Stimulated activated CD4-positive, alpha-beta T cell treated with anti-CD3 and anti-CD28 coated beads, Interleukin-4, amount 100 ng/mL, for 48 hours (primary cell): ENCODE results near the gene ADAMTS8.

ENCODE experiments used
- DNase-seq, 2 donors: peaks; one replicate each; pipeline ENCODE4 v3.0.0-alpha.2; 2020; ENCODE audit warnings: low read depth in 2 of 2

Gene ADAMTS8

DNA sequence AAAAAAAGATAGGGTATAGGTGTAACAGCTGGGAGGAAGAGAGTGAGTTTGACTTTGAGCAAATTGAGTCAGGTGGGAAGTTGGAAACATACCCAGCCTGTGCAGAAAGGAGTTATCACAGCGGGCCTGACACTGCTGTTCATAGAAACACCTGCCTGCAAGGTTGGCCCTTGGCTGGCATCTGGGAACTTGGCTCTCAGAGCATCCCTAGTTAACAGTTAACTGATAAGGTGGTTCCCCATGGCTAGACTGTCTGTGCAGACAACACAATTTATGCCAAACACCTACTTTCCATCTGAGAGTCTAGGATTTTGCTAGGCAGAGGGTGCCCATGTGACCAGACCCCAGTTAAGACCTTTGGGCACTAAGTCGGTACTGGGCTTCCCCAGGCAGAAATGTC lies 31.4 kb downstream of the ADAMTS8 start:
- DNase-seq: no peak

DNA sequence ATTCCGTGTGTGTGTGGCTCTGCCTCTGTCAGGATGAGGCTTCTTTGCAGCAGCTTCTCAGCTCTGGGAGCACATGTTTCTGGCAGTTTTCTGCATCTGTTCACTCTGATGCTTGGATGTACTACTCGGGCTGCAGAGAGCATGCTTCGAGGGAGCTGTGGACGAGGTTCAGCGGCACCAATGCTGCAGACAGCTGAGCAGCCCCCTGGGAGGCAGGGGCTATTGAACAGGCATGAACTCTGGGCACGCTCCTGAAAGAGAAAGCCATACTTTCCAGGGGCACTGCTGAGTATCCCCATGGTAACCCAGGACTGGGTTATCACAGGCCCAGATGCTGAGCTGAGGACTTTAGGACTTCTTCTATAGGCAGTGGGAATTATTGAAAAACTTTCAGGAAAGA lies 33.8 kb downstream of the ADAMTS8 start:
- no peak for DNase-seq

DNA sequence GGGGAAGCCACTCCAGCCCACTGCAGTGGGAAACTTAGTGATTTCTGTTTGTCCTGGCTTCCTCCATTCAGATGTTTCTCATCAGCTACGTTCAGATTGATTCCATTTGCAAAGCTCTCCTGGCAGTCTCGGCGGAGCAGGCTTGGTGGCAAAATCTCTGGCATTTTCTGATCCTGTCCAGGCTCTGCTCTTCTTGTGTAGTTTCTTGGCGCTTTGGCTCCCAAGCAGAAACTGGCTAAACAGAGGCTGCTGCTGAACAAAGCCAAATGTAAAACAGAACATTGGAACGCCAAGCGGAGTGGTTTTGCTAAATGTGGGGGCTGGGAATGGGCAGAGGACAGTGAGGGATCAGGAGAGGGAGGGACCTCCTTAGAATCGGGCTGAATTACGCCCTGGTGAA lies 36.7 kb downstream of the ADAMTS8 start:
- no peak for DNase-seq

DNA sequence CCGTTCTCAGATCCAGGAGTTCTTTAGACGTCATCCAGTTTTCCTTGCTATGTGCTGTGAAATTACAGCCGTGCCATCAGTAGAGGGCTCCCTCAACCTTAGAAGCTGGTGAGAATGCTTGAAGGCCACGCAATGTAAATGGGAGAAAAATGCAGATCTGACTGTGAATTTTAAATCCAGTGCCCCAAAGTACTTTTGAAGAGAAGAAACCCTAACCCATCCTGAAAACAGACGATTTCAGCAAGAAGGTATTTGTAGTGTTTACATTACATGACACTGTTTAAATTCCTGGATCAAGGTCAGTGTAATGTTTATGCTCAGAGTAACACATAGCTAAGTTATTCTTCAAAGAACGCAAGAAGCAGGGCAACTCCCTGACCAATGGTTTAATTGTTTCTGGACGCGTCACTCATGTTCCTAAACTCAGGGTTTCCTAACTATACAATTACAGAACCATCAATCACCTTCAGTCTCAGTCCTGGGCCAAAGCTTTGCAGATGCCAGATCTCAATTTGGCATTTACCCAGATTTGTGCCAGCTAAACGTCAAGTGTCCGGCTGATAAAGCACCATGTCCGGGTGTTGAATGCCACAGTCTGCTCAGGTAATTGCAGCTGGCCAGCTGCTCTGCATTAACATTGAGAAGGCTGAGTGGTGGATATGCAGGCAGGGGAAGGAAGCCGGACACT lies 38.2 kb downstream of the ADAMTS8 start:
- no peak for DNase-seq

DNA sequence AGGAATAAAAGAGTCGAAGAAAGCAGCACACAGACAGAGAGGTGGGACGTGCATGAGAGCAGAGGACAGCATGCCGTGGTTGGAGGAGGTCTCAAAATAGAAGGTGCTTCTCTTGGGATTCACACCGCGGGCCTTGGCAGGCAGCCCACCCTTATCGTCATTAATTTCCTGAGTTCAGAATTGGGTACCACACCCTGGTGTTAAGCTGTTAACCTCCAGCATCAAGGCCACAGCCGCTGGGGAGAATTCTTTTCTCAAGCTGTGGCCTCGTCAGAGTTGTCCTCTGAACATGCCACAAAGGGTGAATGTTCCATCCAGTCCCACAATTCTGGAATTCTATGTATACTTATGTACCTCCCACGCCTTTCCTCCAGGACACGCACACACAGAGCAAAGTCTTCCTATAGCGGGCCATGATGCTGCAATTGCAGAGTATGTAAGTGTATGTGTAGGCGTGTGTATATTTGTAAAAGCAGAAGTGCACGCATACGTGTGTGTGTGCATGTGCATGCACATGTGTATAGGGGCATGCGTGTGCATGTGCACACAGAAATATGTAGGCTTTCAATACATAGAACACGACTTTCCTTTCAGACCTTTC lies 39.0 kb downstream of the ADAMTS8 start:
- no peak for DNase-seq

DNA sequence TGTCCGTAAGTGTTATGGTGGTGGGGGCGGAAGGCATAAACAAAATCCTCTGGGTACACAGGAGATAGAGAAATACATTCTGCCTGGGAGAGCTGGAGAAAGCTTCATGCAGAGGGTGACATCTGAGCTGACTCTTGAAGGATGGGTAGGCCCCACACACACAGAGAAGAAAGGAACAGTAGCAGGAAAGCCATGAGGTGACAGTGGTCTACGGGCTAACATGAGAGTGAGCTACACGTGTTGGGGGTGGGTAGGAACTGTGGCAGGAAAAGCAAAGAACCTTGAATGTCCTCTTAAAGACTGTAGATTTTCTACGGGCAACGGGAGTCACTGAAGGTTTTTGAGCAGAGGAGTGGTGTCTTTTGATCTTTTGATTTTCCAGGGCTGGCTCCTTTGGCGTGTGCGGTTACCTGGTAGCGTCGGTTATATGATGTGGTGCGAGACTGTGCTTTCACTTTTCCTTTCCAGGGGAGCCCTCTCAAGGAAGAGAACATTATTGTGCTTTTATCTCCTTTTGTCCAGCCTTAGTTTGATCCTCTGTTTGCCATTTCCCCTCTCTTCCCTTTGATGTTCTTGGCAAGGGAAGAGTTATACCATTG lies 39.7 kb downstream of the ADAMTS8 start:
- DNase-seq: no peak

DNA sequence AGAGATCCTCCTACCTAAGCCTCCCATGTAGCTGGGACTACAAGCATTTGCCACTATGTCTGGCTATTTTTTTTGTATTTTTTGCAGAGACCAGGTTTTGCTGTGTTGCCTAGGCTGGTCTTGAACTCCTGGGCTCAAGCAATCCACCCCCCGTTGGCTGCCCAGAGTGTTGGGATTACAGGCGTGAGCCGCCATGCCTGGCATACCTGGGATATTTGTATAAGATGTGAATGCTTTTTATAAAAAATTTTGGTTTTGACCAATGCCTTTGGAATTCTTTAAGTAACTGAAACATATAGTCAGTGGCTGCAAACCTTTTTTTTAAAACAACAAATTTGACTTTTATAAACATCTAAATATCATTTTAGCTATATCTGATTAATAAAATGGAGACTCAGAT lies 42.4 kb downstream of the ADAMTS8 start:
- no peak for DNase-seq

DNA sequence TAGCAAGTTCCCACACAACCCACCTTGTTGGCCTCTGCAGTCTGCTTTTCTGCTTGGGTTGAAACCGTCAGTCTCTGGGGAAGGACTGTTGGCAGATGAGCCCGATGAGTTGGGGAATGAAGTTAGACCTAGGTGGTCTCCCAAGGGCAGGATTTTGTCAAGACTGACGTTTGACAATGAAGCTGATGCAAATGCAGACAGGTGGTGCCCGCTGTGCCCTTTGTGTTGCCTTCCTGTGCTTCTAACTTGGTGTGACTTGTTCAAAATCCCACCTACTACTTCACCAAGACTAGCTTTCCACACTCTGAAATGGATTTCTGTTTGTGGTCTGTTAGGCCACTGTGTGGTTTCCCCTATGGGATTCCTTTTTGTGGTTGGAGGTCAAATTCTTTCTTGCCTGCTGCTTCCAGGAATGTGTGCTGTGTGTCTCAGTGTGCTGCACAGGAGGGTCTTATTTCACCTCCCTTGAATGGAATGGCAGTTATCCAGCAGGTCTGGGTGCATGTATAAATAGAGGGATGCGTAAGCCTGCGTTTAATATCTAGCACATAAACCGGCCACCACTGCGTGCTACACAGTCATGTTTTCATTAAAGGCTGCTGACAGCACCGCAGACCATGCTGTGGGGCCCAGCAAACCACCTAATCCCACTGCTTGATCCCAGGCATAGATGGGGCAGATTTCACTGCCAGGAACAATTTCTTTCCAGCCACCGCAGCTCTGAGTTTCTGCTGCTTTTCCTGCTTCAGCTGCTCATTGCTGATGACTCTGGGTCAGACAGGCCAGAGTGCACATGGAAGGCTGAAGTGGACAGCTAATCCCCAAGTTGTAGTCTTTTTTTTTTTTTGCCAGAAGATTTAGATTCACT lies 44.8 kb downstream of the ADAMTS8 start:
- no peak for DNase-seq

DNA sequence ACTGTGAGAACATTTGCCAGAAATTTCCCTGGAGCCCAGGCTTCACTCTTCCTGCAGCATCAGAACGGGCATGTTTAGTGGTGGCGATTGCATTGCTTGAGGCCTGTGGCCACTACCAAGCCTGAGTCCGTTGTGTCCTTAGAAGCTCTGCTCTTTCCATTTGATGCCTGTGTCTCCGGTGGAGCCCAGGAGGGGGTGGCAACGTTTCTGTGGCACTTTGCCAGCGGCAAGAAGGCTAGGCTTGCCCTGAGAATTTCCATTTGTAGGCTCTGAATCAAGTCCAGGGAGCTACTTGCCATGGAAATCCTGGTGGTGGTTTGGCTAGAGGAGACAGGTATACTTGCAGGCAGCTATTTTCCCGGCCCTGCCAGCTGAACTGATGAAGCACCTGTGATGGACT lies 47.1 kb downstream of the ADAMTS8 start:
- DNase-seq: no peak

DNA sequence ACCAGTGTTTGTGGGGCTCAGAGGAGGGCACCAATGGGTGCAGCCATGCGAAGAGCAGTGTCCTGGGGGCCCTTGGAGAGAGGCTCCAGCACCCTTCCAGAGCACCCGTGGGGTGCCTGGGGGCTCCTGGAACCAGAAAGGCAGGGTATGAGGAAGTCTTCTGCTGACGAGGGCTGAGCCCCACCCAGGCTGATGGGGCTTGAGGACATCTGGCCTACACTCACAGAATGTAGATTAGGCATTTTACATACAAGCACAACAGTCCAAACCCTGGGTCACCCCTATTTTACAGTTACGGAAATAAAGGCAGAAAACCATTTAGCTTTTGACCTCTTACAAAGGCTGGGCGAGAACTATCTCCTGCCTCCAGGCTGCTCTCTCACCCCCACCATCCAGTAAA lies 47.6 kb downstream of the ADAMTS8 start:
- DNase-seq: no peak

DNA sequence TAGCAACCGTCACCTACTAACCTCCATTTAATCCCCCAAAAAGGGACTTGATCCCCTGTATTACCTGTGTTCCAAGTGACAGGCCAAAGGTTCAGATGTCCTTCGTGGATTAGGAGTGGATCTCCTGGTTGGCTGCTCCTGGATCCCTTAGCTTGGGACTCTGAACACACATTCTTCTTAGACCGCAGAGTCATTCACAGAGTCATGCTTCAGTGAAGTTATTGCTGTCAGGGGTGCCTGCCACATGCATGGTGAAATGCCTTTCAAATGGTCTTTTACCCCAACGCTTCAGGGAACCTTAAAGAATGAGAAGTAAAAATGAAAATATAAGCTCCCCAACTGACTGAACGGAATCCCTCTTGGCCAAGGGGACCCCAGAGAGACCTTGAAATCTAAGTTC lies 49.1 kb downstream of the ADAMTS8 start:
- DNase-seq: no peak

DNA sequence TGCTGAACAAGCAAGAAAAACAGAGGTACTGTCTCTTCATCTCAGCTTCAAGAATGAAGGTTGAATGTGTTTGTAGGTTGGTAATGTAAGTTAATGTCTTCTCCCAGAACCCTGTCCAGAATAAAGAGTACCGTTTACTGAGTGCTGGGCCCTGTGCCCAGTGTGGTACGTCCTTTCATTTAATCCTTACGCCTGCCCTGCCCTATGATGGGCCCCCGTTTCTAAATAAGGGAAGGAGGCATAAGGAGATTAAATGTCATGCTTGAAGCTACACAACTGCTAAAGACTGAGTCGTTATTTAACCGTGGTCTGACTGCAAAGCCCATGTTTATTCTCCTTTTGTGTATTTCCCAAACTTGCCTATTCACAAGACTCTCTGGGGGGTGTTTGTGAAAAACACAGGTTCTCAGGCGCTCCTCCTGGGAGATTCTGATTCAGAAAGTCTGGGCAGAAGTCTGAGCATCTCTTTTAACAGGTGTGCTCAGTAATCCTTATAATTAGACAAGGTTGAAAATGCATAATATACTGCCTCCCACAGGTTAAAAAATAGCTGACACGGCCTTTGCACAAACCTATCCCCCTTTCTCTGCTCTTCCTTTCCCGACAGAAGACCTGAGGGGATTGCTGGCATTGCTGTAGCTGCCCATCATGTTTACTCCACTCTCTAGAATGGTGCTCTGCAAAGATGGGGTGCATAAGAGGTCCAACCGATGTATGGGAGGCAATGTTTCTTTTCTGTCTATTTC lies 57.4 kb downstream of the ADAMTS8 start:
- no peak for DNase-seq

DNA sequence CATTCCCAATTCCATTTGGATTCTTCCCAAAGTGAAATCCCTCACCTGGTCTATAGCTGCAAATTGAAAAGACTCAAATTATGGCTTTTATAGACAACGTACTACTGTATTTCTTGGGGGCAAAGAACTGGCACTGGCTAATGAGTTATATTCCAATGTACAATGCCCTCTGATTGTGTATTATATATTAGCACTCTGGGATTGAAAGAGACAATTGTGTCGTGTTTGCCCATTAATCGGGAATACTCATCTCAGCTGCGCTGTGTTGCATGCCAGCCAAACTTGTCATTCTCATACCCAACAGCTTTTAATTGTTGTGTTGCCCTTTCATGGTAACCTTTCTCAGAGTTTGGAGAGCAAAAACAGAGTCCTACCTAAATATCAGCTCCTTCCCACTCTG lies 58.7 kb downstream of the ADAMTS8 start:
- DNase-seq: no peak

DNA sequence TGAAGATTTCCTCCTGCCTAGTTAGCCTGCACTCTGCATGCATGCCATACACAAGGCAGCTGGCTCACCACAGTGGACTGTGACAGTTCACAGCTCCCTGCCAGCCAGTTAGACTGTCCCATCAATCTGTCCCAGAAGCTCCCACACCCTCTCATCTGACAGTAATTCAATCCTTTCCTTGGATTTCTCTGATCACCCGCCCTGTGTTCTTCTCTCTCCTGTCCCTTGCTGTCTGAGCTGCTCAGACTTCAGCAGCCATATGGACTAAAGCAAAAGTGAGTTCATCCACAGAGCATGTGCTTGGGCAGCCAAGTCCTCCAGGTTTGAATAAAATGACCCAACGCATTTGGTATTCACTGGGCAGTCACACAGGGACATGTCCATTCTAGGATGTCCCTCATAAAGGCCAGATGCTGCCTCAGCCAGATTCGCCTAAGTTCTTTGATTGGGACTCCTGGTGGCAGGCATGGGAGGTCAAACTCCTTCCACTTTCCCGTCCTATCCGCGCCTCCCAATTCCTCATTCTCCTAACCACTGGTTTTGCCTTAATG lies 59.2 kb downstream of the ADAMTS8 start:
- no peak for DNase-seq

DNA sequence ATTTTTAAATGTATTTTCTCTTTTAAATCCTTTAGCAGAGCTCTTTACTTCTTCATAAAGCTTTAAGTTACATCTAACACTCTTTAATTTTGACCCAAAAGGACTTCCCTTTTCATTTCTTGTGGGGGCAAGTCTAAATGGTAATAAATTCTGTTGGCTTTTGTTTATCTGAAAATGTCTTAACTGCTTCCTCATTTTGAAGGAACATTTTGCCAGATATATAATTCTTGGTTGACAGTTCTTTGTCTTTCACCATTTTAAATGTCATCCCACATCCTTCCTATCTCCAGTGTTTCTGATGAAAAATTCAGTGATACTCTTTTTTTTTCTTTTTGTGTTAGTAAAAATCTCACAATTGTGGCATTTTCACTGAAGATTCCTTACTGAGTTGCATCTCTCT lies 69.0 kb downstream of the ADAMTS8 start:
- DNase-seq: no peak

DNA sequence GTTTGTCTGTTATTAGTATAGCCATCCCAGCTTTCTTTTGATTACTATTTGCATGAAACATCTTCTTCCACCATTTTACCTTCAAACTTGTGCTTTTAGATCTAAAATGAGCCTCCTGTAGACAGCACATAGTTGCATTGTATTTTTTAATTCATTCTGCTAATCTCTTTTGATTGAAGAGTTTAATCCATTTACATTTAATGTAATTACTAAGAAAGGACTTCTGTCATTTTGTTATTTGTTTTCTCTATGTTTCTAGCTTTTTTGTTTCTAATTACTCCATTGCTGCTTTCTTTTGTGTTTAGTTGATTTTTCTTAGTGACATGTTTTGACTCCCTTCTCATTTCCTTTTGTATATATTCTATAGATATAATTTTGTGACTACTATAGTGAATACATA lies 70.0 kb downstream of the ADAMTS8 start:
- no peak for DNase-seq
